Activated CD8-positive, alpha-beta T cell treated with anti-CD3 and anti-CD28 coated beads for 36 hours (primary cell): ENCODE data around the gene RFC4. TPM values are rescaled to one million over a fixed set of nuclear protein-coding genes. Genes with fewer than 3 reads are reported as not detected.

Experiments
- ATAC-seq: fragments of 200-7000 bp; cut with Tn5 transposase; one replicate; pipeline ENCODE4 v1.10.0; 2021; ENCODE audit warnings: mild to moderate bottlenecking, moderate library complexity
- CTCF ChIA-PET: fragments of 350-600 bp; sonication (Branson Sonifier 250); formaldehyde crosslinking; loops from one replicate; lab custom pipeline; 2021; ENCODE audit warnings: antibody characterized with exemption; lab: Charles Lee
- POLR2A ChIA-PET: fragments of 350-600 bp; sonication (Branson Sonifier 250); formaldehyde crosslinking; loops from one replicate; lab custom pipeline; 2021; ENCODE audit warnings: antibody characterized with exemption; lab: Charles Lee
- DNase-seq: peaks from one replicate; pipeline ENCODE4 v3.0.0-alpha.2; 2020
- H3K27ac Mint-ChIP-seq: one replicate; pipeline ENCODE4 v1.8.0; 2021; ENCODE audit warnings: mild to moderate bottlenecking, mixed read lengths
- H3K27me3 Mint-ChIP-seq: one replicate; pipeline ENCODE4 v1.8.0; 2021; ENCODE audit warnings: mixed read lengths
- H3K36me3 Mint-ChIP-seq: one replicate; pipeline ENCODE4 v1.8.0; 2021; ENCODE audit warnings: low read depth, mixed read lengths
- H3K4me1 Mint-ChIP-seq: one replicate; pipeline ENCODE4 v1.8.0; 2021; ENCODE audit warnings: low read depth, mixed read lengths
- H3K4me3 Mint-ChIP-seq: one replicate; pipeline ENCODE4 v1.8.0; 2021; ENCODE audit warnings: mild to moderate bottlenecking, moderate library complexity, mixed read lengths
- H3K9me3 Mint-ChIP-seq: one replicate; pipeline ENCODE4 v1.8.0; 2021; ENCODE audit warnings: mixed read lengths
- intact Hi-C: fragments of 100-400 bp; cut with micrococcal nuclease; formaldehyde crosslinking; loops from one replicate; pipeline ENCODE4 v1.10.0; 2022
- total RNA-seq, 2 experiments: library from RNA; stranded (reverse); gene quantifications; one replicate each; pipeline ENCODE4 v1.2.3, GENCODE V29; 2021
- TF ChIP-seq, protein P1 (sequence below): fragments of 200-600 bp; IDR thresholded peaks from one replicate; pipeline ENCODE4 v1.8.0; 2022; ENCODE audit warnings: antibody characterized with exemption, mild to moderate bottlenecking

RFC4 gene
- total RNA-seq, 2 experiments from 2014 or later, result 110 to 125 TPM

DNA sequence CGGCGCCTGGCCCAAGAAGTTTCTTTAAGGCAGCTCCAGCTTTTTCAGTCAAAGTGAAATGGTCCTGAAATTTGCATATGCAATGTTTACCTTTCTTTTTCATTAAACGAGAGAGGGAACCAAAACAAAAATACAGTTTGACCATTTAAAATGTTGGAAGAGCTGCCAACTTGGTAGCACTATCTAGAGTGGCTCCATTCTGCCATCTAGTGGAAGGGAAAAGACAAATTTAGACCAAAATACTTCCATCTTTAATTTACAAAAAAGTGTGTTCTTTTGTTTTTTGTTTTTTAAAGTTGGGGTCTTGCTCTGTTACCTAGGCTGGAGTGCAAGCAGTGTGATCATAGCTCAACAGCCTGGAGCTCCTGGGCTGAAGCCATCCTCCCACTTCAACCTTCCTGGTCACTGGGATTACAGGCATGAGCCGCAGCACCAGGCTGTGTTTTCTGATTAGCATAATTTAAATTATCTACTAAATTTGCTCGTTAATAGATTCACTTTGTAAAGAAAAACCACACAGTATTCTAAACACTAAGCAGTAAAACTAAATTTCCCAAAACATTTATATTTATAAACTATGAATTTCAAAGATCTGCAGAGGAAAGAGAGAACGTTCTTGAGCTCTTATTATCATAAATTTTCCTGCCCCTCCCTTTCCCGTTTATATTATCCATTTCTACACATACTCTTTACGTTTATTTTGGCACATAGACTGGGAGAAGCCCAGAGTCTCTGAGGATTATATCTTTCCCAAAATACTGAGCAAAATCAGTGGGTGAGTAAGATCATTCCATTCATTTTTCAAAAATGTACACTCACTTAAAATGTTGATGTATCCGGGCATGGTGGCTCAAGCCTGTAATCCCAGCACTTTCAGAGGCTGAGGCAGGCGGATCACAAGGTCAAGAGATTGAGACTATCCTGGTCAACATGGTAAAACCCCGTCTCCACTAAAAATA is 15.4 kb upstream of the RFC4 start:
- Mint-ChIP-seq H3K4me1 (peaks cover 23% of the 10 kb centered on the region), H3K27ac (no peak overlapping the region), H3K9me3 (no peaks in the 10 kb centered on the region), H3K4me3 (no peak overlapping the region), H3K27me3 (peaks cover 5% of the 10 kb centered on the region), H3K36me3 (peaks cover 16% of the 10 kb centered on the region)
- ATAC-seq (no peak), DNase-seq (no peak)
- TF ChIP-seq, protein P1, sequence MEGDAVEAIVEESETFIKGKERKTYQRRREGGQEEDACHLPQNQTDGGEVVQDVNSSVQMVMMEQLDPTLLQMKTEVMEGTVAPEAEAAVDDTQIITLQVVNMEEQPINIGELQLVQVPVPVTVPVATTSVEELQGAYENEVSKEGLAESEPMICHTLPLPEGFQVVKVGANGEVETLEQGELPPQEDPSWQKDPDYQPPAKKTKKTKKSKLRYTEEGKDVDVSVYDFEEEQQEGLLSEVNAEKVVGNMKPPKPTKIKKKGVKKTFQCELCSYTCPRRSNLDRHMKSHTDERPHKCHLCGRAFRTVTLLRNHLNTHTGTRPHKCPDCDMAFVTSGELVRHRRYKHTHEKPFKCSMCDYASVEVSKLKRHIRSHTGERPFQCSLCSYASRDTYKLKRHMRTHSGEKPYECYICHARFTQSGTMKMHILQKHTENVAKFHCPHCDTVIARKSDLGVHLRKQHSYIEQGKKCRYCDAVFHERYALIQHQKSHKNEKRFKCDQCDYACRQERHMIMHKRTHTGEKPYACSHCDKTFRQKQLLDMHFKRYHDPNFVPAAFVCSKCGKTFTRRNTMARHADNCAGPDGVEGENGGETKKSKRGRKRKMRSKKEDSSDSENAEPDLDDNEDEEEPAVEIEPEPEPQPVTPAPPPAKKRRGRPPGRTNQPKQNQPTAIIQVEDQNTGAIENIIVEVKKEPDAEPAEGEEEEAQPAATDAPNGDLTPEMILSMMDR, result peak; percentile 64
- intact Hi-C loops, result loop anchor here (5.0 kb wide), 1 partner anchor 204 kb away; no protein-coding TSS in a partner anchor
- CTCF ChIA-PET, result interaction anchor here (0.7 to 9.0 kb wide), 41 partner anchors 9 to 895 kb away, joined by 3 to 129 read pairs (median 4); partner anchors contain the start of genes ADIPOQ, AHSG, DNAJB11 and RFC4
- POLR2A ChIA-PET, result interaction anchor here (1.0 to 7.8 kb wide), 5 partner anchors 13 to 150 kb away, joined by 3 to 81 read pairs (median 3); partner anchors contain the start of gene EIF4A2

DNA sequence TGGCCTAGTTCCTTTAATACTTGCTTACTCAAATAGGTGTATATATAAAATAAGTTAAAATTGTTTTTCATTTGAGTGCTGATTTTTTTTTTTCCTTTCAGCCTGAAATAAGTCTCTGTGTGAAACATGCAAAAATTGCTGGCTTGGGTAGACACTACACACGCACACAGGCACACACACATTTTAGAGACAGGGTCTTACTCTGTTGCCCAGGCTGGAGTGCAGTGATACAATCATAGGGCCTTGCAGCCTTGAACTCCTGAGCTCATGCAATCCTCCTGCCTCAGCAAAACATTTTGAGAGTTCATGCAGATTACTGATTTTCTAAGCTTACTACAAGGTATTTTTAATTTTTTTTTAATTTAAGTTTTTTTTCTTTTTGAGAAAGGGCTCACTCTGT is 12.7 kb upstream of the RFC4 start:
- Mint-ChIP-seq H3K27me3 (no peaks in the 10 kb centered on the region), H3K27ac (no peak overlapping the region), H3K9me3 (no peaks in the 10 kb centered on the region), H3K4me1 (peaks cover 10% of the 10 kb centered on the region), H3K4me3 (no peak overlapping the region), H3K36me3 (peaks cover 2% of the 10 kb centered on the region)
- no peak for ATAC-seq
- no peak for DNase-seq
- ChIA-PET CTCF (interaction anchor here (0.9 to 4.8 kb wide), 3 partner anchors 8 to 203 kb away, joined by 3 to 61 read pairs (median 26); partner anchors contain the start of gene RFC4), POLR2A (interaction anchor here (0.6 to 1.6 kb wide), 6 partner anchors 8 to 757 kb away, joined by 3 to 5 read pairs (median 3); partner anchors contain the start of gene RFC4)
- intact Hi-C loops, result no loop called here
- TF ChIP-seq, protein P1, result no peak

DNA sequence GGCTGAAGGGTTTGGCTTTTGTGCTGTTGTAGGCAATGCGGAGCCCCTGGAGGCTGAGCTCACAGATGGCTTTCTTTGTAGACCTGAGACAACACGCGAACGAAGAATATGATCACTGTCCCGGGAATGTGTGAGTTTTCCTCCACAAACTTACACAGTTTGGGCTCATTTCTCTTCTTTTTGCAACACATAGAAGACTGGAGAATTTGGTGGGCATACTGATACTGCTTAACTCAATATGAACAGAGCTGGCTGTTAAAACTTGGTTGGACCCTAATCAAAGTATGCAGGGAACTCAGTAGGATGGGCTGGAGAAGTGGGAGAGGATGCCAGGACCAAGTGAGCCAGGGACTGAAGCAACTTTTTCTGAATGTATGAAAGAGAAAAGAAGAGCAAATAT is 12.2 kb upstream of the RFC4 start:
- no peak for ATAC-seq
- no peaks in the 10 kb centered on the region for H3K27me3 Mint-ChIP-seq
- H3K4me3 Mint-ChIP-seq, result no peak overlapping the region
- ChIA-PET CTCF (interaction anchor here (0.9 to 4.8 kb wide), 3 partner anchors 9 to 203 kb away, joined by 3 to 61 read pairs (median 26); partner anchors contain the start of gene RFC4), POLR2A (interaction anchor here (0.6 to 1.6 kb wide), 5 partner anchors 9 to 757 kb away, joined by 3 to 5 read pairs (median 3); partner anchors contain the start of gene EIF4A2)
- peaks cover 2% of the 10 kb centered on the region for H3K36me3 Mint-ChIP-seq
- intact Hi-C loops, result no loop called here
- H3K27ac Mint-ChIP-seq, result no peak overlapping the region
- no peaks in the 10 kb centered on the region for H3K9me3 Mint-ChIP-seq
- no peak for DNase-seq
- peaks cover 9% of the 10 kb centered on the region for H3K4me1 Mint-ChIP-seq
- TF ChIP-seq, protein P1, result no peak

DNA sequence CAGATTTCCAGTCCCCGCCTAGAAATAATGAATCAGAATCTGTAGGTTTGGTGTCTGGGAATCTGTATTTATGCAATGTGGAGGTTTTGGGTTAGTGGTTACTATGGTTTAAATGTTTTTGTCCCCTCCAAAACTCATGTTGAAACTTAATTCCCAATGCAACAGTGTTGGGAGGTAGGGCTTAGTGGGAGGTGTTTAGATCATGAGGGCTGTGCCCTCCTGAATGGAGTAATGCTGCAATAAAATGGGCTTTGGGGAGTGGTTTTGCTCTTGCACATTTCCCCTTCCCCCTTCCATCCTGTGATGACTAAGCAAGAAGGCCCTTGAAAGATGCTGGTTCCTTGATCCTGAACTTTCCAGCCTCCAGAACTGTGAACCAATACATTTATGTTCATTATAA is 9.2 kb upstream of the RFC4 start:
- no peaks in the 10 kb centered on the region for H3K9me3 Mint-ChIP-seq
- CTCF ChIA-PET, result interaction anchor here (1.2 kb wide), 1 partner anchor 23 kb away, joined by 3 read pairs; no protein-coding TSS in a partner anchor
- no peak overlapping the region for H3K4me3 Mint-ChIP-seq
- TF ChIP-seq, protein P1, result no peak
- H3K27me3 Mint-ChIP-seq, result peaks cover 1% of the 10 kb centered on the region
- intact Hi-C loops, result no loop called here
- POLR2A ChIA-PET, result no interaction called here
- H3K36me3 Mint-ChIP-seq, result peaks cover 2% of the 10 kb centered on the region
- peaks cover 6% of the 10 kb centered on the region for H3K4me1 Mint-ChIP-seq
- H3K27ac Mint-ChIP-seq, result no peak overlapping the region
- ATAC-seq (no peak), DNase-seq (no peak)
